OCI-LY1 (cell line): ENCODE measurements around the gene LCE1A.

Experiments
- H2AFZ ChIP-seq: fragments of 200-600 bp; sonication (generic), shearing (Covaris generic); 2 replicates; pipeline ENCODE4 v1.6.0; 2014; ENCODE audit warnings: antibody characterized with exemption, mild to moderate bottlenecking, low read length
- H3F3A ChIP-seq: fragments of 200-600 bp; sonication (generic), shearing (Covaris generic); 2 replicates; pipeline ENCODE4 v1.6.0; 2014; ENCODE audit warnings: mild to moderate bottlenecking, antibody characterized with exemption, low read length, moderate library complexity; ENCODE audit not compliant: insufficient read depth
- H3K27ac ChIP-seq: fragments of 200-600 bp; sonication (generic); 2 replicates; pipeline ENCODE4 v1.5.1; 2014; ENCODE audit warnings: low read length, mixed run types, mild to moderate bottlenecking, low read depth; ENCODE audit not compliant: poor library complexity, severe bottlenecking
- H3K27me3 ChIP-seq: fragments of 200-600 bp; sonication (generic); 2 replicates; pipeline ENCODE4 v1.6.0; 2014; ENCODE audit warnings: antibody characterized with exemption, mild to moderate bottlenecking, low read length, moderate library complexity; ENCODE audit not compliant: insufficient read depth
- H3K36me3 ChIP-seq: fragments of 200-600 bp; sonication (generic); 2 replicates; pipeline ENCODE4 v1.6.1; 2014; ENCODE audit warnings: mild to moderate bottlenecking, antibody characterized with exemption, low read length, moderate library complexity, mixed read lengths; ENCODE audit not compliant: insufficient read depth
- H3K4me1 ChIP-seq: fragments of 200-600 bp; sonication (generic); 2 replicates; pipeline ENCODE4 v1.5.1; 2014; ENCODE audit warnings: mild to moderate bottlenecking, low read length, moderate library complexity; ENCODE audit not compliant: insufficient read depth, severe bottlenecking
- H3K4me2 ChIP-seq: fragments of 200-600 bp; sonication (generic), shearing (Covaris generic); 2 replicates; pipeline ENCODE4 v1.6.1; 2014; ENCODE audit warnings: low read length
- H3K4me3 ChIP-seq: fragments of 200-600 bp; sonication (generic); 2 replicates; pipeline ENCODE4 v1.5.1; 2014; ENCODE audit warnings: low read length, low read depth, mild to moderate bottlenecking, mixed read lengths; ENCODE audit not compliant: poor library complexity, severe bottlenecking
- H3K79me2 ChIP-seq: fragments of 200-600 bp; shearing (Covaris generic); 2 replicates; pipeline ENCODE4 v1.6.1; 2016; ENCODE audit warnings: mixed run types, low read length, mixed read lengths; ENCODE audit not compliant: insufficient read depth
- H3K9ac ChIP-seq: fragments of 200-600 bp; sonication (generic), shearing (Covaris generic); 2 replicates; pipeline ENCODE4 v1.6.1; 2014; ENCODE audit warnings: mild to moderate bottlenecking, low read length, mixed read lengths
- H3K9me2 ChIP-seq: fragments of 200-600 bp; sonication (generic), shearing (Covaris generic); 2 replicates; pipeline ENCODE4 v1.6.1; 2014; ENCODE audit warnings: low read depth, mild to moderate bottlenecking, low read length, mixed read lengths
- H3K9me3 ChIP-seq: fragments of 200-600 bp; shearing (Covaris generic); 2 replicates; pipeline ENCODE4 v1.6.1; 2014; ENCODE audit warnings: low read length, mixed read lengths
- H4K20me1 ChIP-seq: fragments of 200-600 bp; sonication (generic), shearing (Covaris generic); 2 replicates; pipeline ENCODE4 v1.6.0; 2016; ENCODE audit warnings: mild to moderate bottlenecking, low read length; ENCODE audit not compliant: insufficient read depth
- EZH2 ChIP-seq: fragments of 200-600 bp; sonication (generic), shearing (Covaris generic); IDR thresholded peaks from 2 replicates; pipeline ENCODE4 v1.8.0; 2017; ENCODE audit warnings: borderline replicate concordance, mixed run types, mild to moderate bottlenecking, antibody characterized with exemption, low read length, moderate library complexity, mixed read lengths
- TF ChIP-seq, protein P1 (sequence below): fragments of 200-600 bp; sonication (generic), shearing (Covaris generic); IDR thresholded peaks from 2 replicates; pipeline ENCODE4 v1.5.1; 2017; ENCODE audit warnings: mild to moderate bottlenecking, antibody characterized with exemption, low read length, moderate library complexity, mixed read lengths

LCE1A gene

DNA sequence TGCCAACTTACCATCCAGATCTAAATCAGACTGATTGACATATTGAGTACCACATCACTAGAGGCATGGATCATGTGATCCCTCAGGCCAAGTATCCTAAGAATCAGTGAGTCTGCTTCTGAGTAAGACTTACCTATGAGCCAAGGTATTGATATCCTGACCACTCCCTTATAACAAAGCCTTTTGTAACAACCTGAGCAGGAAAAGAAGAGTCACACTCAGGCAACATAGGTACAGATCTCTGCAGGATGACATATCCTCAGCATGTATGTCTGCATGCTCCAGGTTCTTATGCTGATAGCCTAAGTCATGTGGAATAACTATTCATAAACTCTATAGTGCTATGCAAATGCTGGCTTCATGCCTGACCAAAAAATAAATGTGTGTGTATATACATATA lies 2.3 kb upstream of the LCE1A start:
- Histone ChIP-seq H4K20me1 (no peaks in the 10 kb centered on the region), H3K4me3 (no peak overlapping the region), H3K9me3 (no peaks in the 10 kb centered on the region), H3K4me2 (no peak overlapping the region), H3F3A (no peaks in the 10 kb centered on the region), H3K27ac (no peak overlapping the region), H3K9me2 (no peaks in the 10 kb centered on the region), H3K27me3 (no peaks in the 10 kb centered on the region), H3K36me3 (no peaks in the 10 kb centered on the region), H3K9ac (no peak overlapping the region), H3K4me1 (no peaks in the 10 kb centered on the region), H2AFZ (no peak overlapping the region), H3K79me2 (no peaks in the 10 kb centered on the region)
- no peak for TF ChIP-seq EZH2
- TF ChIP-seq, protein P1, sequence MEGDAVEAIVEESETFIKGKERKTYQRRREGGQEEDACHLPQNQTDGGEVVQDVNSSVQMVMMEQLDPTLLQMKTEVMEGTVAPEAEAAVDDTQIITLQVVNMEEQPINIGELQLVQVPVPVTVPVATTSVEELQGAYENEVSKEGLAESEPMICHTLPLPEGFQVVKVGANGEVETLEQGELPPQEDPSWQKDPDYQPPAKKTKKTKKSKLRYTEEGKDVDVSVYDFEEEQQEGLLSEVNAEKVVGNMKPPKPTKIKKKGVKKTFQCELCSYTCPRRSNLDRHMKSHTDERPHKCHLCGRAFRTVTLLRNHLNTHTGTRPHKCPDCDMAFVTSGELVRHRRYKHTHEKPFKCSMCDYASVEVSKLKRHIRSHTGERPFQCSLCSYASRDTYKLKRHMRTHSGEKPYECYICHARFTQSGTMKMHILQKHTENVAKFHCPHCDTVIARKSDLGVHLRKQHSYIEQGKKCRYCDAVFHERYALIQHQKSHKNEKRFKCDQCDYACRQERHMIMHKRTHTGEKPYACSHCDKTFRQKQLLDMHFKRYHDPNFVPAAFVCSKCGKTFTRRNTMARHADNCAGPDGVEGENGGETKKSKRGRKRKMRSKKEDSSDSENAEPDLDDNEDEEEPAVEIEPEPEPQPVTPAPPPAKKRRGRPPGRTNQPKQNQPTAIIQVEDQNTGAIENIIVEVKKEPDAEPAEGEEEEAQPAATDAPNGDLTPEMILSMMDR = no peak

DNA sequence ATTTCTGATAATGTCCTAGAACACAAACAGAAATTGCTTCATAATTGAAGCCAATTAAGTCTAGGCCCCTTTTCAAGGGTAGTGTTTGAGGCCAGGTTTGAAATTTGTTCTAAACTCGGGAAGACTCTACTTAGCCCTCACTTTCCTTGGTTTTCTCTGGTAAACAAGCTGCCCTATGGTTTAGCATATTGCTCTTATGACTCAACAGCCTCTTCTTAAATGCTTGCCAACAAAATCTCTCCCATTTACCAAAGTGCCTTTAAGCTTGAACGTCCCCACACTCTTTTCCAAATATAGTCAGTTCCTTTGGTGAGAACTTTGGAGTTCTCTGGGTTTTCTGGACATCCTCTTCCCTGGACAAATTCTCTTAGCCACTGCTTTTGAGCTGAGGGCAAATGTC lies 9.6 kb downstream of the LCE1A start:
- TF ChIP-seq, protein P1 = no peak
- TF ChIP-seq EZH2 = no peak
- Histone ChIP-seq H3K4me1 (no peaks in the 10 kb centered on the region), H4K20me1 (no peaks in the 10 kb centered on the region)

DNA sequence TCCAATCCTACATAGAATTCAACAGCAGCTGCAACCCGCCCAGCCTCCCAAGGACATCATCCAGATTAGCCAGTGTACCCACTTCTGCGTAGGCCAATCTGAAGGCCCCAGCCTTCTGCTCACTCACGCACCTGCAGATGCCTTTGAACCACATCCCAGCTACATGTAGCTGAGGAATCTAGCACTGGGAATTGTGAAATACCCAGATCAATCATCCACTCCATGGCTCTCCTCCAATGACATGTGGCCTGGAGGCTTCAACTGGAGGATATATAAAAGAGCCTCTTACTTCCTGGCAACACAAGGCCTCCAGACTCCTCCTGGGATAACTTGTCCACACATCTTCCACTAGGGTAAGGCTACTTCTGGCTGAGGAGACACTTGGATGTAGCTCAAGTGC lies 15.3 kb downstream of the LCE1A start, which contains the start of gene LCE6A:
Gene LCE6A, plus strand, starts transcription at position 301 of the 400 bp plus-strand sequence. CDS start 665 bp downstream, outside the sequence.
- no peaks in the 10 kb centered on the region for H3K9me3 ChIP-seq
- H3K36me3 ChIP-seq = no peaks in the 10 kb centered on the region

More for the DNA sequence above, 9.6 kb downstream of the LCE1A start:
- Histone ChIP-seq H3K9me2 (no peaks in the 10 kb centered on the region), H2AFZ (no peak overlapping the region), H3K27me3 (no peaks in the 10 kb centered on the region), H3K4me3 (no peak overlapping the region), H3F3A (no peaks in the 10 kb centered on the region), H3K36me3 (no peaks in the 10 kb centered on the region), H3K4me2 (no peak overlapping the region), H3K9me3 (no peaks in the 10 kb centered on the region), H3K79me2 (no peaks in the 10 kb centered on the region), H3K9ac (no peak overlapping the region), H3K27ac (no peak overlapping the region)

More for the DNA sequence above, 15.3 kb downstream of the LCE1A start, which contains the start of gene LCE6A:
- Histone ChIP-seq H3K4me3 (no peak within 1 kb of the TSS), H3F3A (no peaks in the 10 kb centered on the region), H2AFZ (no peak within 1 kb of the TSS), H3K4me1 (no peaks in the 10 kb centered on the region), H3K4me2 (no peak within 1 kb of the TSS), H3K27ac (no peak within 1 kb of the TSS), H3K27me3 (no peaks in the 10 kb centered on the region), H3K79me2 (no peaks in the 10 kb centered on the region), H3K9ac (no peak within 1 kb of the TSS), H3K9me2 (no peaks in the 10 kb centered on the region), H4K20me1 (no peaks in the 10 kb centered on the region)
- TF ChIP-seq, protein P1 = no peak
- TF ChIP-seq EZH2 = no peak
